NOMO-1 treated with DMSO at 0.1 percent for 48 hours (cell line): ENCODE data around the gene ST6GAL1.
"Not testable (repeated sequence)": the region's sequence is repeated elsewhere in the genome, so short reads cannot be mapped to it uniquely, and the experiment has no call there.

Experiments used
- DNase-seq: peaks from one replicate; lab custom pipeline; 2025; ENCODE audit not compliant: unreplicated experiment; lab: John Stamatoyannopoulos, UW

Gene ST6GAL1

DNA sequence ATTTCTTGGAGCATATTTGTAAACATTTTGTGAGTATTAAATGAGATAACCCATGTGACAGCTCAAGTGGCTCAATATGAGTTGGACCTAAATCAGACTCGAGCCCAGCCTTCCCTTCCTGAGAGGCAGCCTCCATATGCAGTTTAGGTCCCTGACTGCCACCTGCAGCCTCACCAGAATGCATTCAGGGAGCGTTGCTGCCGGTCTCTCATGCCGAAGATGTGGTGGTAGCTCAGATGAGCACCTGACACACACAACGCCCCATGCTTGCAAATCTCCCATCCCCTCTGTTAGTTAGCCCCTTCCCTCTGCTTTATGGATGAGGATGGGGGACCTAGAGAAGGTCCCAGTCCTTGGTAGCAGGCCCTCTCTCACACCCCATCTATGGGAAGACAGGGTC is 9.2 kb downstream of the ST6GAL1 start:
- no peak for DNase-seq

DNA sequence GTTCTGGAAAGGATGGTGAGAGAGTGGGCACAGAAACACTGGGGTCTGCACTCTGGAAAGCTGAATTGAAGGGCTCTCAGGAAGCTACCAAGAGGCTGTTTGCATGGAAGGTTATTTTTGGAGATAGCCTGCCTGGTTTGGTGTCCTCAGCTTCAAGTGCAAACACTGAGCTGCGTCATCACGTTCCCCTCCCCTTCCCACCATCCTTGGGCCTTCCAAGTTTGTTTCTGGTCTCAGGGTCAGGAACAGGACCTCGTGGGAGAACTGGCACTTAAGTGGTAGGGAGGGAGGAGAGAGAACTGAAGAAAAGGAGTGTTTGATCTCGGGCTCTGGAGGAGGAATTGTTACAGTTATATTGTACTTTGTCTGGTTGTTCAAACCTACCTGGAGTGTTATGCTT is 10.6 kb downstream of the ST6GAL1 start:
- DNase-seq = no peak

DNA sequence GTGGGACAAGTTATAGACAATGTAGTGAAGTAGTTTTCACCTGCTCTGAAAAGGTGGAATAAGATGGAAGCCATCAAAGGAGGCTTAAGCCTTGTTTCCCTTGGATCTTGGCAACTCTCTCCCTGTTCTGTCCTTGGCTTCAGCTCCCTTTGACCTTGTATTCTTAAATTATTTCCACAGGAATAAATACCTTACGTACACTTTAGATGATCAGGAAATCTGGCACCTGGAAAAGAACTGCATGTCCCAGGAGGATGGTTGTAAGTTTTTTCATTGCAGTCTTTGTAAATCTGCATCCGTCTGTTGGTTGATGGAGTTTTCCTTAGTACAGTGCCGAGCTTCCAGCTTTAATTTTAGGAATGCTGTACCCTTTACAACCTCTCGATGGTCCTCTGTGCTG is 11.8 kb downstream of the ST6GAL1 start:
- no peak for DNase-seq

DNA sequence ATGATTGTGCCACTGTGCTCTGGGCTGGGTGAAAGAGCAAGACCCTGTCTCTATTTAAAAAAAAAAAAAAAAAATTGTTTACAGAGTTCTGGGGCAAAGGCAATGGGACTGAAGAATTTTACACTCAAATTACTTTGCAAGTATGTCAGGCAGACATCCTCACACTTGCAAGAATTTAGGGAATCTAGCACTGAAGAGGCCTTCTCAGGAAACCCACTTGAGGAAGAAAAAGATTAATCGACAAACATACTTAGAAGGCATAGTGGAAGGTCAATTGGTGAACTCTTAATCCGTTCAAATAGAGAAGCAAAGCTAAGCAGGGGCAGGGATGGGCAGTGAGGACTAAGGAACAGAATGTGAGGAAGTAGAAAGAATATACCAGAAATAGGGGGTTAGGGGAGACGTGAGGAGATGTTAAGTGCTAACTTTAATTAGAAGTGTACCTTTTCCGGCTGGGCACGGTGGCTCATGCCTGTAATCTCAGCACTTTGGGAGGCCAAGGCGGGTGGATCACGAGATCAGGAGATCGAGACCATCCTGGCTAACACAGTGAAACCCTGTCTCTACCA is 15.0 kb downstream of the ST6GAL1 start:
- DNase-seq = no peak

DNA sequence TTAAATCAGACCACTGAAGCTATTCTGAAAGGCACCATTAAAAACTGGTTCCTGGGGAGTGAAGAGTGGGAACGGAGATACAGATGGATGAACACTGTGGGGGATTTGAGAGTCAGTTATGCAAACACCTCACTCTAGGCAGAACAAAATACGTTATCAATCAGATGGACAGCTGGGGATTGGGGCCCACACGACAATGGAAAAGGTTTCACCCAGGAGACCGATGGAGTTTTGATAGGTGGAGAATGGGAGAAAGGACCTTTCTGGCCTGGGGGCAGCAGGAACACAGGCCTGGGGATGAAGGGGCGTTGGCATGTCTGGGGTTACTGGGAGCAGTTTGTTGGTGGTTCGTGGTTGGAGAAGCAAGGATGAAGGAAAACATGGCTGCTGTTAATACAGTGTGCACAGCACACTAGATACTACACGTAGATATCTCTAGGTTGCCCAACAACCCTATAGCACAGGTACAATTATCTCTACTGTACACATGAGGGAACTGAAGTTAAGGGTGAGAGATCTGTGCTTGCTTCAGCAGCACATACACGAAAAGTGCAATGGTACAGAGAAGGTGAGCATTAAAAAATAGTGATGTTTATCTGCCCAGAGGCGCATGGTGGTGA is 16.5 kb downstream of the ST6GAL1 start:
- no peak for DNase-seq

DNA sequence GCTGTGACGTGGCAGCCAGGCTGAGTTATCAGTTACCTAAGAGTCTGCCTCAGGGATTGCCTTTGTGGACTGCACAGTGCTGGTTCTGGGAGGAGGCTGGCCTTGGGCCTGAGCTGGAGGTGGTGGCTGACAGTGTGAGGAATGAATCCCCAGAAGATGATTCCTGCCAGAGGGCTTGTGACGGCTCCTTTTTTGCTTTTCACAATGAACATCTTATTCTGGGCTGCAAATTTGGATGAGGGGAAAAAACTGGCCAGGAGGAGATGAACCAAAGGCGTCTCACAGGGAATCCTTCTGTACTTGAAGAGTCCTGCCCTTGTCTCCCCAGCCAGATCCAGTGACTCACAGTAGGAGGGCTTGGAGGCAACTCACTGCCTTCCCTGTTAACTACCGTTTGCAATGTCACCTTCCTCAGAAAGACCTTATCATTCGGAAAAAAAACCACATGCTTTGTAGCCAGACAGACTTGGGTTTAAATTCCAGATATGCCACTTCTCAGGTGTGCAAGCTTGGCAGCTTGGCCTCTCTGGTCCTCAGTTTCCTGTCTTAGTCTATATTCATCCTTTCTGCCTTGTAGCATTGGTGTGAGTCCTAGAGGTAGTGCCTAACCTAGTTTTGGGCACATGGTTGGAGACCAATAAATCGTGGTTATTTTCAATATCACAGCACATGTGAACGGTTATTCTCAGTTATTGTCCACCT is 19.1 kb downstream of the ST6GAL1 start:
- no peak for DNase-seq

DNA sequence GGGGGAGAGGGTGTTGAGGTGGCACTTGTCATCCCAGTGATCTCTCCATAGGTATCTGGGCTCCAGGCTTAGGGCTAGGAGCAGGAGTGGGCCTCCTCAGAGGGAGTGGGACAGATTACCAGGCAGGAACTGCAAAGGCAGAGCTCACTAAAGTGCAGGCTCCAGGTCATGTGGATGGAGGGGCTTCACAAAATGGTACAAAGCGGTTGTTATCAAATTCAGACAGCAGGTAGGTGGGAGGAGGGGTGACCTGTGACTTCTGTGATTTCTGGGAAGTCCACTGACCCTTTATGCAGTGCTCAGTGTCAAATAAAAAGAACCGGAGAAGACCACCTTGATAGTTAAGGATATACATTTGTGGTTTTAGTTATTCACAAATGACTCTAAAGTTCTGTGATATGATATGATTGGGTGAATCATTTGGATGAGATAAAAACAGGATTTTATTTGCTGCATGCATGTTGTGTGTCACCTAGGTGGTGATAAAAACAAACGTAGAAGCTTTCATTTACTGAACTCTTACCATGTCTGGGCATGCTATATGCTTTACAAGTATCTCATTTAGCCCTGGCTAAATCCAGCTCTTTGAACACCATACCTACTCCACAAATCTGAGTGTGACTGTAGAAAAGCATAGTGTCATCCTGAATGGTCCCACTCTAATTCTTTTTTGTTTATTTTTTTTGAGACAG is 20.2 kb downstream of the ST6GAL1 start:
- no peak for DNase-seq

DNA sequence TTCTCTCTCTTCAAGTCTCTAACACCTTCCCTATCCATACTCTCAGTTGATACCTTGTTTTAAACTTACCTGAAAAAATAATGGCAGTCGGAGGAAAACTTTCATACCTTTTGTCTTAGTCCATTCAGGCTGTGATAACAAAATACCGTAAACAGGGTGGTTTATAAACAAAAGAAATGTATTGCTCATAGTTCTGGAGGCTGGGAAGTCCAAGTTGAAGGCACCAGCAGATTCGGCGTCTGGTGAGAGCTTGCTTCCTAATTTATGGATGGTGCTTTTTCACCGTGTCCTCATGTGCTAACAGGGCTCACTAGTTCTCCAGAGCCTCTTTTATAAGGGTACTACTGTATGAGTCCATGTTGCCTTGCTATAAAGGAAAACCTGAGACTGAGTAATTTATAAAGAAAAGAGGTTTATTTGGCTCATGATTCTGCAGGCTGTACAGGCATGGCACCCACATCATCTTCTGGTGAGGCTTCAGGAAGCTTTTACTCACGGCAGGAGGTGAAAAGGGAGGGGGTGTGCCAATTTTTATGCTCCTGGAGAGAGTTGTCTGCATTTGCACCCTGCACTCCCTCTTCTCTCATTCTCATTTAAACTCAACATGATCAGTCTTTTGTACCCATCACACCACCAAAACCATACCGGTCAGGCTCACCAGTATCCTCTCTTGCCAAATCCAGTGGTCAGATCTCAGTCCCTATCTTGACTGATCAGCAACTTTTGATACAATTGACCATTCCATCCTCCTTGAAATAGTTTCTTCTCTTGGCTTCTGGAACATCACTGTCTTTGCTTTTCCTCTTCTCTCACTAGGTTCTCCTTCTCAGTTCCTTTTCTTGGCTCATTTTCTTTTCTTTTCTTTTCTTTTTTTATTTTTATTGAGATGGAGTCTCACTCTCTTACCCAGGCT is 21.6 kb downstream of the ST6GAL1 start:
- DNase-seq = no peak

DNA sequence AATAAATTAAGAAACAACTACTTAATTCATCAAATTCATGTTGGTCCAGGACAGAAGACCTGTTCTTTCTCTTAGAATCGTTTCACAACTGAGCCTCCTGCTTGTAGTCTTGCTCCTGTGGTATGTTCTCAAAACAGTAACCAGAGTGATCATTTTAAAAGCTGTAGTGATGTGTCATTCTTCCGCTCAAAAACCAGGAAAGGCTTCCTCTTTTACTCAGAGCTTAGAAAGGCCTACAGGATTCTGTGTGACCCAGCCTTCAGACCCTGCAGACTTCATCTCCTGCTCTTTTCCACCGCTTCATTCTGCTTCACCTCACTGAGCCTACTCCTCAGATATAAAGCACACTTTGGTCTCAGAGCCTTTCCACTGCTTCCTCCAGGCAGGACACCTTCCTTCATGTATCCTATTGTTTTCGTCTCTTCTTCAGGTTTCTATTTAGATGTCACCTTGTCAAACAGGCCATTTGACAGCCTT is 22.7 kb downstream of the ST6GAL1 start:
- peak; percentile 97 for DNase-seq

DNA sequence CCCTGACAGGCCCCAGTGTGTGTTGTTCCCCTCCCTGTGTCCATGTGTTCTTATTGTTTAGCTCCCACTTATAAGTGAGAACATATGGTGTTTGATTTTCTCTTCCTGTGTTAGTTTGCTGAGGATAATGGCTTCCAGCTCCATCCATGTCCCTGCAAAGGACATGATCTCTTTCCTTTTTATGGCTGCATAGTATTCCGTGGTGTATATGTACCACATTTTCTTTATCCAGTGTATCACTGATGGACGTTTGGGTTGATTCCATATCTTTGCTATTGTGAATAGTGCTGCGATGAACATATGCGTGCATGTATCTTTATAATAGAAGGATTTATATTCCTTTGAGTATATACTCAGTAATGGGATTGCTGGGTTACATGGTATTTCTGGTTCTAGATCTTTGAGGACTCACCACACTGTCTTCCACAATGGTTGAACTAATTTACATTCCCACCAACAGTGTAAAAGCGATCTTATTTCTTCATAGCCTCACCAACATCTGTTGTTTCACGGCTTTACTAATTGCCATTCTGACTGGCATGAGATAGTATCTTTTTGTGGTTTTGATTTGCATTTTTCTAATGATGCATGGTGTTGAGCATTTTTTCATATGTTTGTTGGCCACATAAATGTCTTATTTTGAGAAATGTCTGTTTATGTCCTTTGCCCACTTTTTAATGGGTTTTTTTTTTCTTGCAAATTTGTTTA is 23.8 kb downstream of the ST6GAL1 start:
- DNase-seq = not testable (repeated sequence)

DNA sequence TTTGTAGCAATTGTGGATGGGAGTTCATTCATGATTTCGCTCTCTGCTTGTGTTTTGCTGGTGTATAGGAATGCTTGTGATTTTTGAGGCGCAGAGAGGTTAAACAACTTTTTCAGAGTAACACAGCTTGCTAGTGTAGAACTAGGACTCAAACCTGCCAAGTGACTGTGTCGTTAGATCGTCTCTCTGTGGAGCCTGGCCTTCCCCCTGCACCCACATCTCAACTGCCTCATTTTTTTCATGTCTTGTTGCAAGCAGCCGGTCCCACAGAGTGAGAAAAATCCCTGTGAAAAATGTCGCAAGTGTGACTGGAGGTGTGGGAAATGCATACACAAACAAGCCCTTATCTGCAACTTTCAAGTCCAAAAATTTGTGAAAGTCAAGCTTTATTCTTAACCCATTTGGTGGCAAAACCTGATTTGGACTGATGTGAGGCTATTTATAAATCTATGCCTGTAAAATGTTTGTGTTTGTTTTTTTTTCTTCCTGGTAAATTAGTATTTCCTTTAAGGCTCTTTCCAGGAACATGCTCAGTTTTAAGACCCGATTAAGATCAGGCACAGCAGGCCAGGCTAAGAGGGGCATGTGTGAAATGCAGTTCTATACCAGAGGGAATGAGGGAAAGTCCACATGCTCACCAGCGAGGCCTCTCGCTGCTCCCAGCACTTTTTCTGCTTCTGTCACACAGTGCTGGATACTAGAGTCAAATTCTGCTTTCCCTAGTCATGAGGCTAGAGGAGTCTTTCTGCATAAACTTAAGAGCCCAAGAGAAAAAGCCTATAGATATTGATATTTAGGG is 25.8 kb downstream of the ST6GAL1 start:
- DNase-seq = no peak

DNA sequence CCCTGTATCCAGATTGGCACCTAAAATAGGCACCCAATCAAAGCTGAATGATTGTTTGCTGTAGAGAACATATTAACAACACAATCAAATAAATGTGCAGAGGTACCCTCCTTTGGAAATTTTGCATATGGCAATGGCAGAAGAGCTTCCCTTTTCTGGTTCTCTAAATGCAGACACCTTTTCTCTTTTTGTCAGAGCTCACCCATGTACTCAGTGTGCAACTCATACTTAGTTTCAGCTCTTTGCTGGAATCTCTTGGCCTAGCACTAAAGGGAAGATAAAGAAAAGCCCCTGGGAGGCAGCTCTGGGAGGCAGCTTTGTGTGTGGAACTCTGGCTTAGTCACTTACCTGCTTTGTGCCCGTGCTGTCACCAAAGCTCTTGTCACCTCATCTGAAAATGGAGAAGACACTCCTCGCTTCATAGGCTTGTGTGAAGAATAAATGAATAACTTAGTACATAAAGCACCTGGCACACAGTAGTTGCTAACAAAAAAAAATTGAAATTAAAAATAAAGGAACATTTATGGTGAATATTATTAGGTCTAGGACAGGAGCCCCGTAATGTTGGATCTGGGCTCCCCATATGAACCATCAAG is 28.8 kb downstream of the ST6GAL1 start:
- peak; percentile 17 for DNase-seq

DNA sequence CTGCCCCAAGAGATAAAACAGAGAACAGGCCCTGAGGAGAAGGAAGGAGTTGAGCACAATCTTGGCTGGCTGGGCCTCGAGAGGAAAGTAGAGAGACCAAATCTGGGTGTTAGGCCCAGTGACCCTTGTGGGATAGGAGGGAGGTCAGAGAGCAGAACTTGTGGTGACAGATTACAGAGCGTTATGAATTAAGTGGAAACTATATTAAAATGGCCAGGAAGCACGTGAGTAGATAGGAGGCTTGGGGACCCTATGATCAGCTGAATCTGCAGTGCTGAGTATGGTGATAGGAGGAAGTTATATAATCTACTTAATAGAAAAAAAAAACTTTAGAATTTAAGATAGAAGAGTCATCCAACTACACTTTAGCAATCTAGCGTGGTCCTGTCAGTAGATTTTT is 30.0 kb downstream of the ST6GAL1 start:
- no peak for DNase-seq

DNA sequence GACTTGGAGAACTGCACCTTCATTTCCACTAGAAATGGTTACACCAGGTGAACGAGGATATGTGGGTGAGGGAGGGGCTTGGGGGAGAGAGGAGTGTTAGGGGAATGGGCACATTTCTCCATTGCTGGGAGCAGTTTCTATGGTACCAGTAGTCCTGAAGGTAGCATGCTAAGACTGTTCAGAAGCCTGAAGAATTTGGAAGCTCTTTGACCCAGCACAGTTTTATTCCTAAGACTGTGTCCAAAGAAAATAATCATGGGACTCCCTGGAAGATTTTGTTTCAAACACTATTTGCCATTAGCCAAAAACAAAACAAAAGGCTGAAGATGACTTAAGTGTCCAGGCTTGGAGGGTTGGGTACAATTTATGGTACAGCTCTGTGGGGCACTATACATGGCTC is 32.1 kb downstream of the ST6GAL1 start:
- no peak for DNase-seq

DNA sequence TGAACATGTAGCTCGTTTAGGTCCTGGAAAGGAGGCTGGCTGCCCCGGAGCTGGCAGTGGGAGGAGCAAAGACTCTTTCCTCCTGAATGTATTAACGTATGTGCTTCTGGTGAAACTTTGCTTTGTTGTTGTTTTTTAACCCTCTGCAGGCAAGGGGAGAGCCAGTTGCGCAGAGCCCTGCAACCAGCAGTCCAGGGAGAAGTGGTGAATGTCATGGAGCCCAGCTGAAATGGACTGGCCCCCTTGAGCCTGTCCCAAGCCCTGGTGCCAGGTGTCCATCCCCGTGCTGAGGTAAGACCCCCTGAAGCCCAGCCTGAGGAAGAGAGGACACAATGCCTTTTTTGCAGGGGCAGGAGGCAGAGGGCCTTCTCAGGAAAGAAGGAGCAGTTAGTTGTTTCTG is 33.3 kb downstream of the ST6GAL1 start:
- no peak for DNase-seq

DNA sequence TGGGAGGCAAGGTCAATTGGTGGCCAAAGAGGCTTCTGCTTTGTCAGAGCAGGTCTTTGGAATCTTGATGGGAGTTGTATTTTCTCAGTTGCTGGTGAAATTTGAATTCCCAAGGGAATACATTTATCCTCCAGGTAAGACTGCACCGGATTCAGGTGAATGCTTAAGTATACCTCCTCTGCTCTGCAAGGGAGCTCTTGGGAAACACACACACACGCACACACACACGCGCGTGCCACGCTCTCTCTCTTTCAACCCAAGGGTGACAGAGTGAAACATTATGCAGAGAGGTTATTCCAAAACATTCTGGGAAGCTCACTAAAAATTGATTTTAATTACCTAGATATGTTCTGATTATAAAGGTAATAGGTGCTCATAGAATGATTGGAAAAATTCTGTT is 33.7 kb downstream of the ST6GAL1 start:
- no peak for DNase-seq

DNA sequence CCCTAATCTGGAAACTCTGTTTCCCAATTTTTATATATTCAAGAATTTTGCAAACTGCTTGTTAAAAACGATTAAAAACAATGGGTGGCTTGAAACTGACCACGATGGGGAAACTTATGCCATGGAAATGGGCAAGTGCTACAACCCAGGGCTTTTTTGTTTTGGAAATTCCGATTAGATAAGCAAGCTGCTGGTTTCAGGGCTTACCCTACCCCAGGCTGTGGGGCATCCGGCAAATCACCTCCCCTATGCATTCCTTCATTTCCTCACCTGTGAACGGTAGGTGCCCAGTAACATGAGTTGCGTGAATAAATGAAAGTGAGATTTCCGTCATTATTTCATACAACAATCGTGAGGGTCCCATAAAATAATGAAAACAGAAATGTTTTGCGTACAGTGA is 34.3 kb downstream of the ST6GAL1 start:
- no peak for DNase-seq

DNA sequence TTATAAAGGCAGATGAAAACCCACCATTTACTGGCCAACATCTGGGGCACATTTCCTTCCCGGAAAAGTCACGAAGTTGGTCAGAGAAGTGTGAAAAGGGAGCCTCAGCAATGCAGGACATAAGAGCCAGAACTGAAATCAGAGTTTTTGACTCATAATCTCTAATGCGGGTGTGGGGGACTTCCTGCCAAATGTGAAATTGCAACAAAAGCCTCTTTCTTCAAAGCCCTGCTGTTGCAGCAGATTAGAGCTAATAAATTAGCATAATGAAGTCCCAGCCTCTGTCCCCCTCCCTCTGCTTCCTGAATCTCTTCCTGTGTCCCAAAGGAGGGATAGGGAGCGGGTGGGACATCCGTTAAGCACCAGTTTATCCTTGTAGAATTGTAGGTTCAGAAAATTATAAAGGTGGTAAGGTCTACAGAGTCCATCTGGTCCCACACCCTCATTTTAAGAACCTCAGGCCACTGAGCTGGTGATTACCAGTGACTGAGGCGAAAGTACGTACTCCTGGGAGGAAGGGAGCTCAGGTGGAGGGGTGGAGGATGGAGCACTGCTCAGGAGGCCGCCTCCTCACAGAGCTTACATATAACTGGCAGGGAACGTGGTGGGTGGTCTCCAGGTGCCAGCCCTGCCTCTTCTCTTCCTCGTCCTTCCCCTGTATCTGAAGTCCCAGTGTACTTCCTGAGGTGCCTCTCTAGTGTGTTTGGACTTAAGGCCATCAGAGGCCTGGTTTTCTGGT is 35.0 kb downstream of the ST6GAL1 start:
- DNase-seq = no peak
